GM19397 (cell line): ENCODE results near the gene OPTN.

Experiments used
- ATAC-seq: cut with Tn5 transposase; IDR thresholded peaks from one replicate; pipeline ENCODE4 v1.9.1; 2021; ENCODE audit warnings: mild to moderate bottlenecking, moderate library complexity; ENCODE audit not compliant: unreplicated experiment

The OPTN gene

DNA sequence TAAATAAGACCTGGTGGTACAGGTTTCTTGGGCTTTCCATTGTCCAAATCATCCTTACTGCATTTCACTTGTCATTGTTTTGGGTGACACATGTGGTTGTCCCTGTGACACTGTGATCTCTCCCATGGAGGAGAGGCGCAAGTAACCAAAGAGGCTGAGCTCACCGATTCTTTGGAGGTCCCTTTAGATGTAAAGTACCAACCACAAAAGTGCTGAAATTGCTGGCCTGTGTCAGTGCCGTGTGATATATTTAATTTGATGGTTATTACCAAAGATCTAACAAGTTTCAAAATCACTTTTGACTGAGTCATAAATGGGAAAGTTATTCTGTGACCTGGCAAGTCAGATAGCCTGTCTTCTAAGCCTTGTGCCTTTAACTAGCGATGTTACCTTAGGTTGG lies 80.8 kb downstream of the OPTN start:
- no peak for ATAC-seq

DNA sequence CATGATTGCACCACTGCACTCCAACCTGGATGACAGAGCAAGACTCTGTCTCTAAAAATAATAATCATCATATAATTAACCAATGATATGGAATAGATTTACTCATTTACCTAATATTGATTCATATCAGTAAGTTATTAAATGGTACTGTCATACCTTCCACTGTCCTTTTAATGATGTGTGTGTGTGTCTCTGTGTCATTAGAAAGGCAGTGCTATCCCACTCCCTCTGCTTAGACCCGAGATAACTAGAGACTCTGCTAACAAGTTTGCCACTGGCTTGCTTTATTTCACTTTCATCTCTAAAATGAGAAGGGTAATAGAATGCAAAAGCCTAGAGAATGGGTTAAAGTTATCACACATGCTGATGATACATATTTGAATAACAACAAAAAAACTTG lies 82.5 kb downstream of the OPTN start:
- no peak for ATAC-seq

DNA sequence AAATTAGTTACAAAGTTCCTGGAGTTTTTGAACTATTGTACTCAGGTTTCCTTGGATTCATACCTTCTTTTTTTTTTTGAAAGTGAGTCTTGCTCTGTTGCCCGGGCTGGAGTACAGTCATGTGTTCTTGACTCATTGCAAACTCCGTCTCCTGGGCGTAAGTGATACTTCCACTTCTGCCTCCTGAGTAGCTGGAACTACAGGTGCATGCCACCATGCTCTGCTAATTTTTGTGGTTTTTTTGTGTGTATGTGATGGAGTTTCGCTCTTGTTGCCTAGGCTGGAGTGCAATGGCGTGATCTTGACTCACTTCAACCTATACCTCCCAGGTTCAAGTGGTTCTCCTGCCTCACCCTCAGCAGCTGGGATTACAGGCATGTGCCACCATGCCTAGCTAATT lies 83.7 kb downstream of the OPTN start:
- ATAC-seq = peak; percentile 55

DNA sequence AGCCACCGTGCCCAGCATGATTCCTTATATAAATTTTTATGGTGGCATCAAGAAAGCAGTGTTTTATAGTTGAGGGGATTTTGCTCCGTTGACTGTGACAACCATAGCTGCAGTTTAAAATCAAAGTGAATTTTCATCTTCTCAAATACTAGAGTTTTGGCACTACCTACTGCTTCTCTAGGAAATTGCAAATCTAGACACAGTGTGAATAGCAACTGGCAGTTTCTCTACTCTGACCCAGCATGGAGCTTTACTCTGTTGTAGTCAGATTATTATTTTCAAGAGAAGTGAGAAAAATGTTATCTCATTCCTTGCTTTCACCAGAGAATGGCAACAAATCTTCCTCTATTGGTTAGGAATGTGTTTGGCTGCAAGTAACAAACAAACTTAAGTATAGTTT lies 84.3 kb downstream of the OPTN start:
- ATAC-seq = no peak

DNA sequence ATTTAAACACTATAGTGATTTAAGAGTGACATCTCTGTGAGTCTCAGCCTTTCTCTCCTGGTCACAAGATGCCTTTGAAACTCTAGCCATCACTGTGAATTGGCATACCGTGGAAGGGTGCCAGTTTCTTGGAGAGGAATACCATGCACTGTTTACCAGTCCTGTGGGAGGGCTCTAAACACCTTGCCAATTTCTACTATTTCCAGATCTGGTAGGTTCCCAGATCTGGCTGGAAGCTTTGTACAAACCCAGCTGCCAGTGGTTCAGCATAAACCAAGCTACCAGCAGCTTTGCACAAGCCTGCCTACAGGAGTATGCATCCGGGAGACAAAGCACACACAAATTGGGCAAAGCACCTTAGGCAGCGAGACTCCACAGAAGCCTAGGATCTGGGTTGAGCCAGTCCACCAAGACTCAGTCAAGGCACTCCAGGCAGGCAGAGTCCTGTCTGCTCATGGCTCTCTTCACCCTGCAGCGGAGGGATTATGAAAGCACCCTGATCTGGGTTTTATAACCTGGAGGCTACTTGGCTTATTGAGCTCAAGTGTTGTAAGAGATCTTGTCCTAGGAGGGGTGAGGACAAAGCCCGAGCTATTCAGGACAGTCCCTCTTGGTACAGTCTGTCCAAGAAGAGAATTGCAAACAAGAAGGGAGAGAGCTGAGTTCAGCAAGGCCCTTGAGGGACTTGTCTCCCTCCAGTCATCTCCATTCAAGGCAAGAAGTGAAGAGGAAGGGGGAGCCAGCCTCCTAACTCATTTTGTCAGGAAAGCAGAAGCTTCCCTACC lies 85.0 kb downstream of the OPTN start:
- no peak for ATAC-seq

DNA sequence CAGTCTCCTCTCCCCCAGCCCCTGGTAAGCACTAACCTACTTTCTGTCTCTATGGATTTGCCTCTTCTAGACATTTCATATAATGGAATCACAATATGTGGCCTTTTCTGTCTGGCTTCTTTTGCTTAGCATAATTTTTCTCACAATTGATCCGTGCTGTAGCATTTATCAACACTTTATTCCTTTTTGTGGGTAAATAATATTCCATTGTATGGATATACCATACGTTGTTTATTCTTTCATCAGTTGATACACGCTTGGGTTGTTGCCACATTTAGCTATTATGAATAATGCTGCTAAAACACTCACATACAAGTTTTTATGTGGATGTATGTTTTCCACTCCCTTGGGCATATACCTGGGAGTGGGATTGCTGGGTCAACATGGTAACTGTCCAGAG lies 87.2 kb downstream of the OPTN start:
- no peak for ATAC-seq
